Osteoblast (primary cell): ENCODE measurements around the gene PEX16. TPM values are rescaled to one million over a fixed set of nuclear protein-coding genes. Genes with fewer than 3 reads are reported as not detected.

Experiments used
- DNase-seq: peaks from one replicate; pipeline ENCODE4 v3.0.0; 2011; ENCODE audit warnings: low spot score, mixed read lengths; ENCODE audit not compliant: insufficient read length; ENCODE audit errors: missing footprints
- H2AFZ ChIP-seq: 2 replicates; pipeline ENCODE4 v1.6.0; 2011; ENCODE audit warnings: mild to moderate bottlenecking, low read length
- H3K27ac ChIP-seq: 2 replicates; pipeline ENCODE4 v1.5.1; 2011; ENCODE audit warnings: mild to moderate bottlenecking, low read depth, low read length, moderate library complexity
- H3K27me3 ChIP-seq: 2 replicates; pipeline ENCODE4 v1.6.0; 2012; ENCODE audit warnings: mild to moderate bottlenecking, control low read depth, inconsistent platforms, low read length, moderate library complexity; ENCODE audit not compliant: insufficient read depth
- H3K36me3 ChIP-seq: 2 replicates; pipeline ENCODE4 v1.5.1; 2011; ENCODE audit warnings: mild to moderate bottlenecking, low read length, control low read depth, moderate library complexity; ENCODE audit not compliant: insufficient read depth
- H3K4me1 ChIP-seq: 2 replicates; pipeline ENCODE4 v1.5.1; 2011; ENCODE audit warnings: mild to moderate bottlenecking, low read length, control low read depth, moderate library complexity; ENCODE audit not compliant: insufficient read depth
- H3K4me2 ChIP-seq: 2 replicates; pipeline ENCODE4 v1.6.0; 2011; ENCODE audit warnings: mild to moderate bottlenecking, low read length; ENCODE audit not compliant: insufficient read depth
- H3K4me3 ChIP-seq: fragments of 200-600 bp; sonication (generic); 3 replicates; pipeline ENCODE4 v1.5.1; 2012; ENCODE audit warnings: mild to moderate bottlenecking, low read length, inconsistent platforms; ENCODE audit not compliant: insufficient read depth
- H3K79me2 ChIP-seq: 2 replicates; pipeline ENCODE4 v1.6.0; 2012; ENCODE audit warnings: mild to moderate bottlenecking, low read length, control low read depth, inconsistent platforms; ENCODE audit not compliant: insufficient read depth
- H3K9me3 ChIP-seq: 2 replicates; pipeline ENCODE4 v1.5.1; 2011; ENCODE audit warnings: low read depth, low read length, control low read depth
- H4K20me1 ChIP-seq: 2 replicates; pipeline ENCODE4 v1.6.0; 2012; ENCODE audit warnings: mild to moderate bottlenecking, low read length, control low read depth; ENCODE audit not compliant: insufficient read depth
- total RNA-seq: library from RNA; depleted of rRNA; stranded (reverse); fragments of >200 nt; gene quantifications from 2 replicates; pipeline ENCODE4 v1.2.3, GENCODE V29; 2012
- TF ChIP-seq, protein P1 (sequence below): IDR thresholded peaks from 2 replicates; pipeline ENCODE4 v1.5.1; 2011; ENCODE audit warnings: mild to moderate bottlenecking, low read depth, low read length, moderate library complexity; ENCODE audit errors: extremely low read depth

PEX16 gene
- total RNA-seq, 1 donor = 28.6 TPM

DNA sequence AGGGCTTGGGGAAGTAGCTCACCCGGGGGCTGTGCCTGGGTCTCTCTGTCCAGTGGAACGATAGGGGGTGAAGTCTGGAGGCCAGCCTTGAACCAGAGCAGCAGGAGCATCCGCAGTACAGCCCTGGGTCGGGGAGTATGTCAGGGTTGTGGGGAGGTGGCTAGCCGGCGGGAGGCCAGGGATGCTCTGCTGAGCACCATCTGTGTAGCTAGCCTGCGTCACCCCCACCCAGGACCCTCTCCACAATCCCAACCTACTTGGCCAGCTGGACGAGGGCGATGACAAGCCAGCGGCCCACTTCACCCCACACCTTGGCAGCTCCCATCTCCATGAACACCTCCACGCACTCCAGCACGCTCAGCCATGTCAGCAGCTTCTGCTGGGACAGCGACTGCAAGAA lies 2.2 kb downstream of the PEX16 start:
- Histone ChIP-seq H3K4me2 (no peak overlapping the region), H3K27ac (no peak overlapping the region), H3K27me3 (no peaks in the 10 kb centered on the region), H4K20me1 (peaks cover 16% of the 10 kb centered on the region), H3K4me3 (no peak overlapping the region), H2AFZ (no peak overlapping the region), H3K36me3 (peaks cover 29% of the 10 kb centered on the region), H3K4me1 (peaks cover 11% of the 10 kb centered on the region), H3K79me2 (peaks cover 20% of the 10 kb centered on the region), H3K9me3 (no peaks in the 10 kb centered on the region)
- DNase-seq = peak; percentile 26
- TF ChIP-seq, protein P1, sequence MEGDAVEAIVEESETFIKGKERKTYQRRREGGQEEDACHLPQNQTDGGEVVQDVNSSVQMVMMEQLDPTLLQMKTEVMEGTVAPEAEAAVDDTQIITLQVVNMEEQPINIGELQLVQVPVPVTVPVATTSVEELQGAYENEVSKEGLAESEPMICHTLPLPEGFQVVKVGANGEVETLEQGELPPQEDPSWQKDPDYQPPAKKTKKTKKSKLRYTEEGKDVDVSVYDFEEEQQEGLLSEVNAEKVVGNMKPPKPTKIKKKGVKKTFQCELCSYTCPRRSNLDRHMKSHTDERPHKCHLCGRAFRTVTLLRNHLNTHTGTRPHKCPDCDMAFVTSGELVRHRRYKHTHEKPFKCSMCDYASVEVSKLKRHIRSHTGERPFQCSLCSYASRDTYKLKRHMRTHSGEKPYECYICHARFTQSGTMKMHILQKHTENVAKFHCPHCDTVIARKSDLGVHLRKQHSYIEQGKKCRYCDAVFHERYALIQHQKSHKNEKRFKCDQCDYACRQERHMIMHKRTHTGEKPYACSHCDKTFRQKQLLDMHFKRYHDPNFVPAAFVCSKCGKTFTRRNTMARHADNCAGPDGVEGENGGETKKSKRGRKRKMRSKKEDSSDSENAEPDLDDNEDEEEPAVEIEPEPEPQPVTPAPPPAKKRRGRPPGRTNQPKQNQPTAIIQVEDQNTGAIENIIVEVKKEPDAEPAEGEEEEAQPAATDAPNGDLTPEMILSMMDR = no peak

DNA sequence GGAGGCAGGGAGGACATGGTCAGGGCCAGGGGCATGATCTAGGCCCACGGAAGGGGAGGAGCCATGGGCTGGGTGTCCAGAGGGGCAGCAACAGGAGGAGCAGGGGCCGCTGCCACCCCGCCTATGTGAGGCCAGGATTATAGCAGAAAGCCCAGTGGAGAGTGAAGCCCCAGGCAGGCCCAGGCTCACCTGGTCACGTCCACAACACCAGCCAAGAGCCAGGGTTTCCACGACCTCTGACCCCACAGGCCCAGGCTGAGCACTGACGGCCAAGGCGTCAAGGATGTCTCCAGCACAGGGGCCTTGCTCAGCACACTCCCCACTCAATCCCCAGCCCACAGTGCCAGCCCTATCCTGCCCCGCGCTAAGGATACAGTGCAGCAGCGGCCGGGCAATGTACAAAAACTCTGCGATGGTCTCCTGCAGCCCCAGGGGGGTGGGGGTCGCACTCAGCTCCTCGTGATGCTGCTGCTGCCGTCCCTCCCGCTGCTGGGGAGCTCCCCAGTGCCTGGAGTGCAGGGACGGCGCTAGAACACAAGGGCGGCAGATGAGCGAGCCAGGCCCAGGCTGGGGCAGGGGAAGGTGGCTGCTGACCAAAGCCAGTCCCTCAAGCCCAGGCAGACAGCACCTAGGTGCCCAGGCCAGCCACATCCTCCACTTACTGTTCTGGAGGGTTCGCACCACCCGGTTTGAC lies 3.6 kb downstream of the PEX16 start:
- Histone ChIP-seq H3K79me2 (peaks cover 20% of the 10 kb centered on the region), H3K9me3 (no peaks in the 10 kb centered on the region)
- TF ChIP-seq, protein P1 = no peak

DNA sequence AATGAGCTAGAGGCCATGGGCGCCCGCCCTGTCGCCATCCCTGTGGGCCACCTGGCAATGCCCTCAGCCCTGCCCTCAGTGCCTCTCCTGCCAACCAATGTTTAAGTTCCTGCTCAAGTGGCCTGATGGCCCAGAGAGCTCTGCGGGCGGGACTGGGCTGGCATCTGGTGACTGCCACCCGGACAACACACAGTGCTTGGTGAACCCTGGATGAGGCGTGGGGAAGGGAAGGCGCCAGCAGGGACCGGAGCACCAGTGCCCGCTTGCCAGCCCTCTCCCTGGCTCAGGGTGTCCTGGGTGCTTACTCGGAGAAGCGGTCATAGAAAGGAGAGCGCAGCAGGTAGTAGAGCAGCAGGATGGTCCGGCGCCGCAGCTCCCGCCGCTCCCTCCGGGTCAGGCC lies 4.2 kb downstream of the PEX16 start:
- Histone ChIP-seq H3K4me3 (no peak overlapping the region), H2AFZ (no peak overlapping the region), H4K20me1 (peaks cover 16% of the 10 kb centered on the region), H3K79me2 (peaks cover 20% of the 10 kb centered on the region), H3K36me3 (peaks cover 29% of the 10 kb centered on the region), H3K27ac (no peak overlapping the region), H3K27me3 (no peaks in the 10 kb centered on the region), H3K4me1 (peaks cover 10% of the 10 kb centered on the region), H3K4me2 (no peak overlapping the region), H3K9me3 (no peaks in the 10 kb centered on the region)
- DNase-seq = peak; percentile 26
- TF ChIP-seq, protein P1 = no peak

More for the DNA sequence above, 3.6 kb downstream of the PEX16 start:
- Histone ChIP-seq H4K20me1 (peaks cover 16% of the 10 kb centered on the region), H2AFZ (no peak overlapping the region), H3K4me2 (no peak overlapping the region), H3K27me3 (no peaks in the 10 kb centered on the region), H3K36me3 (peaks cover 29% of the 10 kb centered on the region), H3K4me3 (no peak overlapping the region), H3K27ac (no peak overlapping the region), H3K4me1 (peaks cover 11% of the 10 kb centered on the region)
- peak; percentile 58 for DNase-seq

DNA sequence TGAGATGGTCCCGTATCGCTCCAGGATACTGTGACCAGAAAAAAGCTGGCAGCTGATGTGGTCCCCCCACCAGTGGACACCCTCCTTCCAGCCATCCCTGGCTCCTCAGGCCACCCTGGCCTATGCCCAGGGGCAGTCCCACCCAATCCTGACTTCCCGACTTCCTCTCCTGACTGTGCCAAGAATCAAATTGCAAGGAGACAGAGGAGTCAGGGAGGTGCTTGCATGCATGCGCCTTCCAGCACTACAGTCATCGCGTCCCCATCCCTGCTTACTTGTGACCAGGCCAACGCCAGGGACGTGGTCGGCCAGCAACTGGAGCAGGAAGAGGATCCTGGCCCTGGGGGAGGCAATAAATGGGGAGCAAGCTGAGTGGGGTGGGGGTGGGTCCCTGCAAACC lies 7.1 kb downstream of the PEX16 start:
- Histone ChIP-seq H3K4me1 (no peaks in the 10 kb centered on the region), H3K36me3 (peaks cover 29% of the 10 kb centered on the region), H3K27me3 (no peaks in the 10 kb centered on the region), H3K9me3 (no peaks in the 10 kb centered on the region), H4K20me1 (peaks cover 14% of the 10 kb centered on the region), H2AFZ (no peak overlapping the region), H3K27ac (no peak overlapping the region), H3K4me3 (no peak overlapping the region), H3K79me2 (peaks cover 3% of the 10 kb centered on the region), H3K4me2 (no peak overlapping the region)
- TF ChIP-seq, protein P1 = no peak
- no peak for DNase-seq
